Caco-2 (cell line): ENCODE results near the gene XCL1. TPM values are rescaled to one million over a fixed set of nuclear protein-coding genes. Genes with fewer than 3 reads are reported as not detected.

Experiments
- BruUV-seq: library from RNA; stranded (reverse); fragments of 400-500 nt; replicated peaks from 2 replicates; lab custom pipeline; 2021; lab: Mats Ljungman, UMichigan
- CTCF ChIA-PET: fragments of 300-600 bp; sonication (Branson Sonifier 250); formaldehyde crosslinking; loops from one replicate; lab custom pipeline; 2022; ENCODE audit warnings: antibody characterized with exemption; lab: Charles Lee
- POLR2A ChIA-PET: fragments of 300-600 bp; sonication (Branson Sonifier 250); formaldehyde crosslinking; loops from one replicate; lab custom pipeline; 2022; ENCODE audit warnings: antibody characterized with exemption; lab: Charles Lee
- DNase-seq, 2 experiments: peaks; one replicate each; pipeline versions ENCODE4 v3.0.0 to v3.0.0-alpha.2; 2020 to 2022
- H3K27me3 ChIP-seq: replicated peaks from 2 replicates; pipeline ENCODE4 v1.6.0; 2011; ENCODE audit warnings: low read length; ENCODE audit not compliant: control insufficient read depth, insufficient read depth
- H3K36me3 ChIP-seq: 2 replicates; pipeline ENCODE4 v1.5.1; 2011; ENCODE audit warnings: low read length; ENCODE audit not compliant: control insufficient read depth, insufficient read depth
- H3K4me1 ChIP-seq: fragments of 250-450 bp; sonication (Bioruptor Pico); 2 replicates; pipeline ENCODE4 v1.5.1; 2020; ENCODE audit warnings: mild to moderate bottlenecking
- H3K4me3 ChIP-seq: 2 replicates; pipeline ENCODE4 v1.5.1; 2011; ENCODE audit warnings: low read depth, mild to moderate bottlenecking, control low read depth, low read length
- H3K9me3 ChIP-seq: fragments of 250-450 bp; sonication (Bioruptor Pico); 2 replicates; pipeline ENCODE4 v1.5.1; 2020; ENCODE audit warnings: mild to moderate bottlenecking, moderate library complexity
- H3K27ac Mint-ChIP-seq: one replicate; pipeline ENCODE4 v1.8.0; 2022; ENCODE audit warnings: mixed read lengths; ENCODE audit not compliant: unreplicated experiment
- H3K27me3 Mint-ChIP-seq: one replicate; pipeline ENCODE4 v1.8.0; 2022; ENCODE audit warnings: mixed read lengths; ENCODE audit not compliant: insufficient read depth, unreplicated experiment
- H3K36me3 Mint-ChIP-seq: one replicate; pipeline ENCODE4 v1.8.0; 2022; ENCODE audit warnings: mild to moderate bottlenecking, mixed read lengths; ENCODE audit not compliant: insufficient read depth, unreplicated experiment
- H3K4me1 Mint-ChIP-seq: one replicate; pipeline ENCODE4 v1.8.0; 2022; ENCODE audit warnings: low read depth, mixed read lengths; ENCODE audit not compliant: unreplicated experiment
- H3K4me3 Mint-ChIP-seq: one replicate; pipeline ENCODE4 v1.8.0; 2022; ENCODE audit warnings: mild to moderate bottlenecking, moderate library complexity, mixed read lengths; ENCODE audit not compliant: unreplicated experiment
- H3K9me3 Mint-ChIP-seq: one replicate; pipeline ENCODE4 v1.8.0; 2022; ENCODE audit warnings: mixed read lengths; ENCODE audit not compliant: unreplicated experiment
- CTCF ChIP-seq, 2 experiments: fragments of 200-600 bp in 1 of 2; IDR thresholded peaks; 1 replicate in 1 of 2; 2 replicates in 1 of 2; pipeline versions ENCODE4 v1.5.1 to v1.8.0; 2011 to 2022; ENCODE audit warnings: antibody characterized with exemption in 1 of 2, control low read depth in 1 of 2, inconsistent platforms in 1 of 2, low read depth in 1 of 2, low read length in 1 of 2, mild to moderate bottlenecking in 1 of 2, moderate library complexity in 1 of 2; ENCODE audit not compliant: insufficient read depth in 1 of 2, severe bottlenecking in 1 of 2, unreplicated experiment in 1 of 2
- intact Hi-C: fragments of 100-400 bp; cut with micrococcal nuclease; formaldehyde crosslinking; loops from one replicate; pipeline ENCODE4 v1.10.0; 2022; ENCODE audit not compliant: unreplicated experiment
- total RNA-seq: library from RNA; stranded (reverse); gene quantifications from 2 replicates; pipeline ENCODE4 v1.2.3, GENCODE V29; 2022

Gene XCL1
- total RNA-seq, 1 experiment from 2014 or later = 3.4 TPM

GRCh38 chr1:168628807-168629206, 52.4 kb downstream of the XCL1 start:
- Mint-ChIP-seq H3K9me3 (peaks cover 12% of the 10 kb centered on the region), H3K4me3 (no peak overlapping the region), H3K27ac (no peak overlapping the region), H3K36me3 (no peaks in the 10 kb centered on the region), H3K4me1 (peaks cover 13% of the 10 kb centered on the region), H3K27me3 (no peaks in the 10 kb centered on the region)
- no peaks in the 10 kb centered on the region for H3K27me3 ChIP-seq
- H3K36me3 ChIP-seq = no peaks in the 10 kb centered on the region
- TF ChIP-seq CTCF (IDR thresholded peaks at IDR 0.05; ENCODE audit: insufficient read depth in 1 of 2, low read depth in 1 of 2, low read length in 1 of 2, severe bottlenecking in 1 of 2, unreplicated experiment in 1 of 2) = no peak
- CTCF ChIA-PET = no interaction called here
- DNase-seq = no peak
- intact Hi-C loops = no loop called here
- no peak overlapping the region for H3K4me3 ChIP-seq
- POLR2A ChIA-PET = no interaction called here
- no peaks in the 10 kb centered on the region for H3K9me3 ChIP-seq
- no peaks in the 10 kb centered on the region for H3K4me1 ChIP-seq
- no TSS peak for BruUV-seq

GRCh38 chr1:168629466-168629865, 53.1 kb downstream of the XCL1 start:
- H3K4me3 ChIP-seq = no peak overlapping the region
- Mint-ChIP-seq H3K9me3 (peaks cover 12% of the 10 kb centered on the region), H3K27me3 (no peaks in the 10 kb centered on the region), H3K27ac (no peak overlapping the region), H3K4me1 (peaks cover 13% of the 10 kb centered on the region), H3K36me3 (no peaks in the 10 kb centered on the region), H3K4me3 (no peak overlapping the region)
- CTCF ChIA-PET = no interaction called here
- no peaks in the 10 kb centered on the region for H3K4me1 ChIP-seq
- POLR2A ChIA-PET = no interaction called here
- H3K9me3 ChIP-seq = no peaks in the 10 kb centered on the region
- BruUV-seq = no TSS peak
- H3K27me3 ChIP-seq = no peaks in the 10 kb centered on the region
- no peak for TF ChIP-seq CTCF (IDR thresholded peaks at IDR 0.05; ENCODE audit: insufficient read depth in 1 of 2, low read depth in 1 of 2, low read length in 1 of 2, severe bottlenecking in 1 of 2, unreplicated experiment in 1 of 2)
- H3K36me3 ChIP-seq = no peaks in the 10 kb centered on the region
- no peak for DNase-seq
- intact Hi-C loops = no loop called here

Other genes with a start within 250 kb of the XCL1 start
- not detected in 2 replicates for gene XCL2, start 32.6 kb upstream of the XCL1 start, total RNA-seq
- gene DPT, start 152.6 kb downstream of the XCL1 start, total RNA-seq = not detected in 2 replicates